SHP77 treated with DMSO at 0.1 percent for 48 hours (cell line): ENCODE measurements around the gene PPM1L.

ENCODE experiments used
- DNase-seq: peaks from one replicate; lab custom pipeline; 2025; lab: John Stamatoyannopoulos, UW

PPM1L gene

DNA sequence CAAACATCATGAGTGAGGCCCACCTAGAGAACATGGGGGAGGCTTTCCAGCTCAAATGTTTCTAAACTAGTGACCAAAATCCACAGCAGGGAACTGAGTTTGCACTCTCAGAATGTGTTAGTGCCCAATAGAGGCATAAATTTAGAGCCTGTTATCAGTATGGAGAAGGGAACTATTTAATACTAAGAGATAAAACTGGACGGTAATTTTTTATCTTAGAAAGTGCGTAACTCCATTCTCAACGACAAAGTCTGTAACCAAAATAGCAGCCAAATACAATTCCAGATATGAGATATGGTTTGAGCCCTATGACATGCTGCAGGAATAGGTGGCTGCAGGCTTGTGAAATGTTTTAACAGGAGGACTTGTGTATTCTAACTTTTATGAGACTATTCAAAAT, 345.6 kb downstream of the PPM1L start:
- DNase-seq, result no peak

DNA sequence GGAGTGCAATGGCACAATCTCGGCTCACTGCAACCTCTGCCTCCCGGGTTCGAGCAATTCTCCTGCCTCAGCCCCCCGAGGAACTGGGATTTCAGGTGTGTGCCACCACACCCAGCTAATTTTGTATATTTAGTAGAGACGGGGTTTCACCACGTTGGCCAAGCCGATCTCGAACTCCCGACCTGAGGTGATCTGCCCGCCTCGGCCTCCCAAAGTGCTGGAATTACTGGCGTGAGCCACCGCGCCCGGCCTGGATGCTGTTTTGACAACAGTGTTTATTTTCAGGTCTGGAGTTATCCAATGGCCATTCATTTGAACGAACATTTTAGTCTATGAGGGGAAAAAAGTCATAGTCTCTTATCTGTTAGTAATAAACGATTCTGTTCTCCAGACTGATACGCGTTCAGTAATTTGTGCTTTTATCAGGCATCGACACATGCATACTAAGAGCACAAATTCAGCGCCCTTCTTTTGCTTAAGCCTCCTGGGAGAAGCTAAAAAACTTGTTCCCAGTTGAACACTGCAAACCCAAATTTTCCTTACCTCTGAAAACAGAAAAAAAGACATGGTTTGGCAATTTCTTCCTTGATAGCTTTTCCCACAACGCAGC, 347.9 kb downstream of the PPM1L start:
- DNase-seq, result no peak

DNA sequence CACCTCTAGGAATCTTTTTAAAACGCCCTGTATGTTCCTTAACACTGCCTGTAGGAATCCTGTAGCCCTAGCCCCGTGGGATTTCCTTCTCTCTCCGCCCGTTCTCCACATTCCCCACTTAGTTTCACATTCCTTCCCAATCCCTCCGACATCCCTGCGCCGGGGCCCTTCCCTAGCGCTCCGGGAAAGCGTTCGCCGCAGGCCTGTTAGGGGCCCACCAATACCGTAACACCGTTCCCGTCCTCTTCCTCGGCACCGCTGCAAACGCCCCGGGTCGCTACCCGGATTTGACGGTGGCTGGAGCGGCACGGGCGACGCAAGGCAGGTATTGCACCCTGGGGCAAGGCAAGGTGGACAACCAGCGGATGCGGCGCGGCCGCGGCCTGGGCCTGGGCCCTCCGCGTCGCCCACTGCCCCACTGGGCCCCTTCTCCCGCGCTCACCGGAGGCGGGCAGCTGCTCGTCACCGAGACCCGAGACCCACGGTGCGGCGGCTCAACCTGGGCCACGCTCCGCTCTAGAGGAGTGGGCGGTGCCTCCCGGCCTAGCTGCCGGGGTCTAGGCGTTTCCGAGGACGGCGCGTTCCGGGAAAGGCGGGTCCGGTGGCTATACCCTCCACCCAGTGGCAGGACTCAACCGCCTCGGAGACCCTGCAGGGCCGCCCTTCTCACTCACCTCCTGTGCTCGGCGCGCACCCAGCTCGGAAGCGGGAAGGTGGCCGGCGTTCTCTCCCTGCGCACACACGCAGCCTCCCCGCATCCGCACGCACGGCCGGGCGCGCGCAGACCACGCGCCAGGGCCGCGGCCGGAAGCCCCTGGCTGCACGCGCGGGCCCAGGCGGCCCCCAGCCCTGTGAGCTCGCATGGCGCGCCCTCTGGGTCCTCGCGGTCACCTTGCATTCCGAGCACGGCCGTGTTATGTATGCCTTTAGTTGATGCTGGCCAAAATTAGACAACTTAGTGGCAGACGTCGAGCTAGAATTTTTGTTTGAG, 348.8 kb downstream of the PPM1L start, which contains the start of gene B3GALNT1:
B3GALNT1 (minus strand) TSS at position 789 of the 991 bp plus-strand sequence. CDS start 18,595 bp downstream, outside the sequence.
- DNase-seq, result peak; percentile 38

DNA sequence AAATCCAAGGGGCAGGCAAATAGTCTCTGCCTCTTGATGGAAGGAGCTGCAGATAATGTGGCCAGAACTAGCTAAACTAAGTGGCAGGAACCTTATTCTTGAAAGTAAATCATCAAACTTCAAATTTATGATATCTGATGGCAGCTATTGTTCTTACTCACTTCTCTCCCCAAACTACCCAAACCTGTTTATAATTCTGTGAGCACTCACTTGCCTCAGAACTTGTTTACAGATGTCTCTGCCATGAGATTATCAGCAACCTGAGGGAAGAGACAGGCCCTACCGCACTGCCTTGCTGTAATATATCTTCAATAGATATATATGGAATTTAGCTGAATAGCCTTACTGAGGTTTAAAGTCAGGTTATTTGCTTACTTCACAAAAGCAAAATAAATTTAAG, 351.3 kb downstream of the PPM1L start:
- DNase-seq, result no peak

DNA sequence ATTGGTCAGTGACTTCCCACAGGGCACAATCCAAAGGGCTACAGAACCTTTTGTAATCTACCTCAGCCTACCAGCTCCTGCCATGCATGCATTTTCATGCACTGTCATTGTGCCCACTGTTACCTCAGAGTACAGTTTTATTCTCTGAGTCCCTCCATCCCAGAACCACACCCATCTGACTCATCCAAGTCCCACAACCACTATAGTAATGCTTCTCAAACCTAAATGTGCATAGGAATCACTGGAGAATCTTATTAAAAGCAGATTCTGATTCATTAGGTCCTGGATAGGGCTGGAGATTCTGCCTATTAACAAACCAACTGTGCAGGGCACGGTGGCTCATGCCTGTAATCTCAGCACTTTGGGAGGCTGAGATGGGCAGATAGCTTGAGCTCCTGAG, 352.8 kb downstream of the PPM1L start:
- DNase-seq, result no peak

DNA sequence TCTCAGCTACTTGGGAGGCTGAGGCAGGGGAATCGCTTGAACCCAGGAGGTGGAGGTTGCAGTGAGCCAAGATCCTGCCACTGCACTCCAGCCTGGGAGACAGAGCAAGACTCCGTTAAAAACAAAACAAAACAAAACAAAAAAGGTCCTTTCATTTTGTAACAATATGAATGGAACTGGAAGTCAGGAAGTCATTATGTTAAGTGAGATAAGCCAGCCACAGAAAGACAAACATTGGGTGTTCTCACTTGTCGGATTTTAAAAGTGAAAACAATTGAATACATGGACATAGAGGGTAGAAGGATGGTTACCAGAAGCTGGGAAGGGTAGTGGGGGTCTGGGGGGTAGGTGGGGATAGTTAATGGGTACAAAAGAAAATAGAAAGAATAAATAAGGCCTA, 361.6 kb downstream of the PPM1L start:
- no peak for DNase-seq

DNA sequence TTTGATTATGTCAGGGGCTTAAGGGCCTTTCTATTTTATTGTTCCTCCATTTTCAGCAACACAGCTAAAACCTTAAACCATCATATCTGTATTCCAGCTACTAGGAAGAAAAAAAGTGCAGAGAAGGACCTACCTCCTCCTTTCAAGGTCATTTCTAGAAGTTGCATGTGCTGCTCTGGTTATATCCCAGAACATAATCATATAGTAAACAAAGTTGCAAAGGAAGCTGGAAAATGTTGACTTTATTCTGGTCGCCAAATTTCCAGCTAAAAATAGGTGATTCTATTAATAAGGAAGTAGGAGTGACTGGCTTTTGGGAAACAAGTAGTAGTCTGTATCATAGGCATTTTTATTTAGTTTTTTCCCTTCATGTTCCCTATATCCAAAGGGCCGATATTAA, 370.5 kb downstream of the PPM1L start:
- DNase-seq, result no peak
